GM04503 (cell line): ENCODE data around the gene TTLL13.

Experiments used
- DNase-seq: peaks from one replicate; pipeline ENCODE4 v3.0.0-alpha.2; 2012; ENCODE audit warnings: low read depth

TTLL13 gene

GRCh38 chr15:90214553-90215196, 34.7 kb upstream of the TTLL13 start:
- DNase-seq = no peak

- DNase-seq = no peak
Measured at GRCh38 chr15:90217671-90218394, 31.5 kb upstream of the TTLL13 start.

- no peak for DNase-seq
Measured at GRCh38 chr15:90219421-90220141, 29.8 kb upstream of the TTLL13 start.

GRCh38 chr15:90221246-90221900, 28.0 kb upstream of the TTLL13 start:
- peak; percentile 44 for DNase-seq

- DNase-seq = no peak
Measured at GRCh38 chr15:90222547-90222946, 26.8 kb upstream of the TTLL13 start.

GRCh38 chr15:90223441-90224165, 25.8 kb upstream of the TTLL13 start:
- DNase-seq = no peak

- DNase-seq = no peak
Measured at GRCh38 chr15:90225047-90225446, 24.3 kb upstream of the TTLL13 start.

- no peak for DNase-seq
Measured at GRCh38 chr15:90225504-90226234, 23.7 kb upstream of the TTLL13 start.

- no peak for DNase-seq
Measured at GRCh38 chr15:90227336-90227735, 22.0 kb upstream of the TTLL13 start.

GRCh38 chr15:90227816-90228772, 21.3 kb upstream of the TTLL13 start:
- no peak for DNase-seq

- no peak for DNase-seq
Measured at GRCh38 chr15:90228960-90229359, 20.4 kb upstream of the TTLL13 start.

GRCh38 chr15:90230071-90230494, 19.3 kb upstream of the TTLL13 start:
- no peak for DNase-seq

- no peak for DNase-seq
Measured at GRCh38 chr15:90230610-90231009, 18.7 kb upstream of the TTLL13 start.

GRCh38 chr15:90231028-90232017, 18.0 kb upstream of the TTLL13 start:
- DNase-seq = no peak

- DNase-seq = no peak
Measured at GRCh38 chr15:90232196-90232595, 17.2 kb upstream of the TTLL13 start.

- DNase-seq = no peak
Measured at GRCh38 chr15:90232941-90233386, 16.4 kb upstream of the TTLL13 start.

- DNase-seq = peak; percentile 60
Measured at GRCh38 chr15:90233387-90234095, 15.8 kb upstream of the TTLL13 start, which contains the start of gene CIB1. Gene CIB1, minus strand, starts transcription at chr15:90233941. Its CDS starts 56 bp downstream, at chr15:90233885.
